Measurements from ENCODE around the gene B3GNT8.
"Not testable (repeated sequence)": the region's sequence is repeated elsewhere in the genome, so short reads cannot be mapped to it uniquely, and the experiment has no call there.

The B3GNT8 gene, protein sequence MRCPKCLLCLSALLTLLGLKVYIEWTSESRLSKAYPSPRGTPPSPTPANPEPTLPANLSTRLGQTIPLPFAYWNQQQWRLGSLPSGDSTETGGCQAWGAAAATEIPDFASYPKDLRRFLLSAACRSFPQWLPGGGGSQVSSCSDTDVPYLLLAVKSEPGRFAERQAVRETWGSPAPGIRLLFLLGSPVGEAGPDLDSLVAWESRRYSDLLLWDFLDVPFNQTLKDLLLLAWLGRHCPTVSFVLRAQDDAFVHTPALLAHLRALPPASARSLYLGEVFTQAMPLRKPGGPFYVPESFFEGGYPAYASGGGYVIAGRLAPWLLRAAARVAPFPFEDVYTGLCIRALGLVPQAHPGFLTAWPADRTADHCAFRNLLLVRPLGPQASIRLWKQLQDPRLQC

GRCh38 chr19:41426952-41427646 lies at the start of gene B3GNT8:
Gene B3GNT8 (minus strand): TSS chr19:41427374. CDS start chr19:41426778, 596 bp downstream.
- DNase-seq (ENCODE audit: low read depth), result peak; percentile 23

DNA sequence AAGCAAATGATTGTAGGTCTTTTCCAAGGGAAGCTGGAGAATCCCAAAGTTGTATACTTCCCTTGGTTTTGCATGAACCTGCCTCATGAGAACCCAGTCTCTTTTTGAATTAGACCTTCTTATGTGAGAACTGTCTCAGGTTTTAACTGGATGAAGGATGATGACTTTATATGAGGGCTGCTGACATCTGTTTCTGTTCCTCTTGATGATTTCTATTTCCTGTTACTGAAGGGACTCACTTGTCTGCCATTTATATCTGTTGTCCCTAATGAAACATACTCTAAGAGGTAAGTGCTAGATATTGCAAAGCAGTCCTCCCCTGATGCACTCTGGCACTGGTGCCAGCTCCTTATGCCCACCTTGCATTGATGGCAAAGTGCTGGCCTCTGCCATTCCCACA lies 49.4 kb upstream of the B3GNT8 start:
- DNase-seq (ENCODE audit: low read depth), result no peak

DNA sequence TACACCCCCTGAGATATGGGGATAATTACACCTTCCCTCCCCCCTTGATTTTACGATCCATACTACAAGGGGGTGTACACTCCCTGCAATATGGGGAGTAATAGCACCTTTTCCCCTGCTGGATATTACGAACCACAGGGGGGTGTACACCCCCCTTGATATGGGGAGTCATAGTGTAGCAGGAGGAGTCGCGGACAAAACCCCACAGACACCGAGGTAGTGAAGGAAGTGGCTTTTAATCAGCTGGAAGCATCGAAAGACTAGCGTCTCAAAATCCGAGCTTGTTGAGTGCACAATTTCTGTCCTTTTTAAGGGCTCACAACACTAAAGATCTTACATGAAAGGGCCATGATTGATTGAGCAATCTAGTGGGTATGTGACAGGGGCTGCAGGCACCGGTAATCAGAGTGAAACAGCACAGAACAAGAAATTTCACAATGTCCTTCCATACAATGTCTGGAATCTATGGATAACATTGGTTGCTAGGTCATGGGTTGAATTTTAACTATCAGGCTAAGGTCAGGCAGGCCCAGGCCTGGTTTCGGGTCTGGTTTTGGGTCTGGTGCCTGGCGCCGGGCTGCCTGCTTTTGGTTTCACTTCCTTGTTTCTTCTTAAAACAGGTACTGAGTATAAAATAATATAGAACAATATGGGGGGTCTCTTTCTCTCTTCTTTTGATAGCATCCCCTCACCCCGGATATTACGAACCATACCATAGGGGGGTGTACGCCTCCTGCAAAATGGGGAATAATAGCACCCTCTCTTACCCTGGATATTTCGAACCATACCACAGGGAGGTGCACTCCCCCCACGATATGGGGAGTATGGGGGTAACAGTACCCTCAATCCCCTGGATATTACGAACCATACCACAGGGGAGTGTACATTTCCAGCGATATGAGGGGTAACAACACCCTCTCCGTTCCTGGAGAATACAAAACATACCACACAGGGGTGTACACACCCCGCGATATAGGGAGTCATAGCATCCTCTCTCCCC lies 36.4 kb upstream of the B3GNT8 start:
- DNase-seq (ENCODE audit: low read depth), result not testable (repeated sequence)

- DNase-seq (ENCODE audit: low read depth), result no peak
Measured at GRCh38 chr19:41462497-41462896, 35.3 kb upstream of the B3GNT8 start.

- DNase-seq (ENCODE audit: low read depth), result no peak
Measured at GRCh38 chr19:41457241-41457640, 30.1 kb upstream of the B3GNT8 start.

DNA sequence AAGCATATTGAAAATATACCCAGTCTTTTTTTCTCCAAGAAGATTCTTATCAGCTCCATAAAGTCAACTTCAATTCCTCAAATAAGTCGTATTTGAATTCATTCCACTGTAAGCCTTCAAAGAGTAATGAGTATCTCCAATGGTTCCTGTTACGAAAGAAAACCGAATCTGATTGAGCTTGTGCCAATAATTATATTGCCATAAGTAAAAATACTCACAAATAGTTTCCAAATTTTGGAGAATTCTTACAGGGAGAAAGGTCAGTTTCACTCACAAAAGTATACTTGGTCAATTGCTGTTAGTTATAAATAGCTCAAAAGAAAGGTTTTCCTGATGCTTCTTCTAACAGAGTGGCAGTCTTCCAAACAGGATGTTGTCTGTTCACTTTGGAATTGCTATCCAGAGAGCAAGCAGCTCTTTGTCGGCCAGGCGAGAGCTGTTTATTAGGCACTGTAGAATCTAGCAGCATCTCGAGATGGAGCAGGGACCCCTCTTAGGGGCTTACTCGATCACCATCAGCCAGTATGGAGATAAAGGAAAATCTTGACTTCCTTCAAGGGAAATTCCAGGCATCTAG lies 29.3 kb upstream of the B3GNT8 start:
- DNase-seq (ENCODE audit: low read depth), result no peak

DNA sequence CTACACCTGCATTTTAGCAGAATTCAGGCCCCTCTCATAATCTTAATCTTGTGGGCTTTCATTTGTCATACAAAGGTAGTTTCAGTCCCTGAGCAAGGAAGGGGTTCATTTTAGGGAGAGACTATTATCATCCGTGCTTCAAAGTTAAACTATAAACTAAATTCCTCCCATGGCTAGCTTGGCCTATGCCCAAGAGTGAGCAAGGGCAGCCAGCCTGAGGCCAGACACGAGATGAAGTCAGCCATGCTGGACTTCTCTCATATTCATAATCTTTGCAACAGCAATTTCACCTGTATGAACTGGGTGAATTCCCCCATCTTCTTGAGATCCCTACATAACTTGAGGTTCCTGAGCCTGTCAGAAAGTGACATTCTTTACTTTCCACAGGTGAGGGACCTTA lies 28.8 kb upstream of the B3GNT8 start:
- no peak for DNase-seq (ENCODE audit: low read depth)

GRCh38 chr19:41452584-41453275 lies 25.6 kb upstream of the B3GNT8 start:
- DNase-seq (ENCODE audit: low read depth), result no peak

GRCh38 chr19:41449865-41450178 lies 22.6 kb upstream of the B3GNT8 start:
- DNase-seq (ENCODE audit: low read depth), result no peak

DNA sequence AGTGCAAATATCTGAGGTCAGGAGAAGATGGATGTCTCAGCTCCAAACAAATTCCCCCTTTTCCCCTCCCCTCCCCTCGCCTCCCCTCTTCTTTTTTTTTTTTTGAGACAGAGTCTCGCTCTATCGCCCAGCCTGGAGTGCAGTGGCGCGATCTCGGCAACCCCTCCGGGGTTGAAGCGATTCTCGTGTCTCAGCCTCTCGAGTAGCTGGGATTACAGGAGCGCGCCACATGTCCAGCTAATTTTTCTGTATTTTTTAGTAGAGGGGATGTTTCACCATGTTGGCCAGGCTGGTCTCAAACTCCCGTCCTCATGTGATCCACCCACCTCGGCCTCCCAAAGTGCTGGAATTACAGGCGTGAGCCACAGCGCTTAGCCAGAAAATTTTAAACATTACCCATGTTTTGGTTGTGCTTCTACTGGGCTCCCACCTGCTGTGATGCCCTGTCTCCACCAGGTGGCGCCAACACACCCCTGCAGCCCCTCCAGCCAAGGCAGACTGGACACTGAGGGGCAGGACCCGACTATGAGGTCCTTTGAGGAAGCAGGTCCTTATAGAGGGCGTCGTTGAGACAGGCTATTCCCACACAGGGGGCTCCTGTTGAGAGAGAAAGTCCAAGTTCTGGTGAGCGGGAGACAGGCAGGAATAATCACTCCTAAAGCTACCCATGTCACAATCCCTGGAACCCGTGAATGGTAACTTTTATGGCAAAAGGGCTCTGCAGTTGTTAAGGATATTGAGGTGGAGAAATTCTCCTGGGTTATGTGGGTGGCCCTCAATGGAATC lies 22.1 kb upstream of the B3GNT8 start:
- peak; percentile 58 for DNase-seq (ENCODE audit: low read depth)

DNA sequence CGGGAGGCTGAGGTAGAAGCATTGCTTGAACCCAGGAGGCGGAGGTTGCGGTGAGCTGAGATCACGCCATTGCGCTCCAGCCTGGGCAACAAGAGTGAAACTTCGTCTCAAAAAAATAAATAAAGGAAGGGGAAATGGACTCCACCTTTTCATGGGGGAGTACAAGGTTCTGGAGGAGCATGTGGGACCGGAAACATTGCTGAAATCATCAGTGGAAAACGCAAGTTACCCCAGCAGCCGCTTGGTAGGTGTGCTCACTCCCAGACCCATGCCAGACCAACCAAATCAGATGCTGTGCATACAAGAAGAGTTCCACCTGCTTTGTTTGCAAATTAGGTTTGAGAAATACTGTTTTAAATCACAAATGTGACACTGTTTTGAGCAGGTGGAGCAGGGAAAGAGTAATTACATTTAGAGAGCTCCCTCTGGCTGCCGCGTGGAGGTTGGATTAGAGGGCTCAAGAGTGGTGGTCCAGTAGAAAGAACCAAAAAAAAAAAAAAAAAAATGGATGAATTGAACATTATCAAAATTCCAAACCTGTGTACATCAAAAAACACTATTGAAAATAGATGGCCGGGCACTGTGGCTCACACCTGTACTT lies 20.7 kb upstream of the B3GNT8 start:
- DNase-seq (ENCODE audit: low read depth), result no peak

DNA sequence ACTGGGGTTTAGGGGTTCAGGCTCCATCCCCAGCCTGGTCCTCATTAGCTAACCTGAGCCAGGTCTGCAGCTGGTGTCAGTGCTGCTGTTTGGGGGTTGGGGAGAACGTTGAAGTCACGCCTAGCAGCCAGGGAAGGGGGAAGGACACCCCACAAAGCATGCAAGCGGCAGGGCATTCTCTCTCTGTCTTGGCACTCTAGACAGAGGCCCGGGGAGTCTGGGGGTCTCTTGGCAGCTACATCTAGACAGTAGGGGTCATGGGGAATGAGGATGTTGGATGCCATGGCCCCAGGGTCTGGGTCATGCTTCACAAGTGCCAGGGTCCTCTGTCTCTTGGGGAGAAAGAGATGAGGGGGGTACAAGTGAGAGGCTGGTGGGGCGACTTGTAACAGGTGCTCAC lies 18.4 kb upstream of the B3GNT8 start:
- DNase-seq (ENCODE audit: low read depth), result no peak

DNA sequence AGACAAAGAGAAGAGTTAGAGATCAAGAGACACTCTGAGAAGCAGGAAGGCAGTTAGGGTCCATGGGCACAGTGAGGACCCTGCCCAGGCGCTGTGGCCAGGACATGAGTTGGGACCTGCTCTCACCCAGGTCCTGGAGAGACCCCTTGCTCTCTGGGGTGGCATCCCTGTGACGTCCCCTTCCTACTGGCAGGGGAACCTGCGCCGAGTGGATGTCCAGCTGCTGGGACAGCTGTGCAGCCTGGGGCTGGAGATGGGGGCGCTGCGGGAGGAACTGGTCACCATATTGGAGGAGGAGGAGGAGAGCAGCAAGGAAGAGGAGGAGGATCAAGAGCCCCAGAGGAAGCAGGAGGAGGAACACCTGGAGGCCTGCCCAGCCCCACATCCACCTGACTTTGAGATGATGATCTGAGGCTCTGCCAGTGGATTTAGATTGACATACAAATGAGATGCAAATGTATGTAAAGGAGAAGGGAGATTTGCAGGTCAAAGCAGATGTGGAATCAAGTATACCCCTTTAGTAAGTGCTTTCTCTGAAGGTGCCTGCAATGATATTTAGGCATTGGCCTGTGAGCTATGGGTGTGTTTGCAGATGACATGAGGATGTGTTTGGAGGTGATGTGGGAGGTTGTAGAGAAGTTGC lies 16.8 kb upstream of the B3GNT8 start:
- no peak for DNase-seq (ENCODE audit: low read depth)

- no peak for DNase-seq (ENCODE audit: low read depth)
Measured at GRCh38 chr19:41442473-41443355, 15.5 kb upstream of the B3GNT8 start, which contains the start of gene ERICH4. Gene ERICH4 (plus strand): TSS chr19:41443156. CDS start chr19:41443170, 14 bp downstream.

DNA sequence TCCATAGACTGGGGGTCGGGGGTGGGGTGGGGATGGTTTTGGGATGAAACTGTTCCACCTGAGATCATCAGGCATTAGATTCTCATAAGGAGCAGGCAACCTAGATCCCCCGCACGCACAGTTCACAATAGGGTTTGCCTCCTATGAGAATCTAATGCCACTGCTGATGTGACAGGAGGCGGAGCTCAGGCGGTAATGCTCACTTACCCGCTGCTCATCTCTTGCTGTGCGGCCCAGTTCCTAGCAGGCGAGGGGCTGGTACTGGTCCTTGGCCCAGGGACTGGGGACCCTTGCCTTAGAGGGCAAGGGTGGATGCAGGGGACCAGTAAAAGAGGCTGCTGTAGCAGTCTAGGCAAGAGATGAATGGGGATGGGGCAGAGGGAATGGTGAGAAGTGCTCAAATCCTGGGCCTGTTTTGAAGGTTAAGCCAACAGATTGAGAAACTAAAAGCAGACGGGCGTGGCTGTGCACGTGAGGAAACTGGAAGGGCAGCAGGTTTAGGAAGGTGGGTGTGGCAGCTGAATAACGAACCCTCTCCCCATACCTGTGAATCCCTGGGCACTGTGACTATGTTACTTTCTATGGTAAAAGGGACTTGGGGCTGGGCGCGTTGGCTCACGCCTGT lies 14.3 kb upstream of the B3GNT8 start:
- no peak for DNase-seq (ENCODE audit: low read depth)

DNA sequence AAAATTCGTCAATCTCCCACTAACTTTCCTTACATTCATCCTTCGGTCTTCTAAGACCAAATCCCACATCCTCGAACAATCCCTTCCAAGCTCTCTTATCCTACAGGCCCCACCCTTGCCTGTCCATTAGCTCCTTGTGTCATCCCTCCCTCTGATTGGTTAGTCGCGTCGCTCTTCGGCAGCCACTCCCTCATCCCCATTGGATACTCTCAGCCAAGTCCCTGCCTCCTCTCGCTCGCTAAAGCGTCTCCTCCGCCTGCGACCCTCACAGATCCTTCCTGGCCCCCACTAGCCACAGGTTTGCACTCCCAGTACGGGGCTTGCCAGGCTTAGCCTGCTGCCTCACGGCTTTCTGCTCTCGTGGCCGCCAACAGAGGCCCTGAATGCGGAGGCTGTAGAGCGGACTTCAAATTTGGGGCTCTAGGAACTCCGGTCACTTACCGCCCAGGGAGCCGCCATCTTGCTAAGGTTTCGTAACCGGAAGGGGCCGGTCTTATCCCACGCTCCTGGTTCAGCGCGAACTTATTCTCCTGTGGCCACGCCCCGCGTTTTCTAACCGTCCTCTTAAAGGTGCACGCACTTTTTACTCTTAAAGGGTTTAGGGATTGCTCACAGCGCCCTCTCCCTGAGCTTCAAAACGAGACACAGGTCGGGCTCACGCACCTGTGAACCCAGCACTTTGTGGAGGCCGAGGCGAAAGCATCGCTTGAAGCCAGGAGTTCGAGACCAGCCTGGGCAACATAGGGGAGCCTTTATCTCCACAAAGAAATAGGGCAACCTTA lies 12.5 kb upstream of the B3GNT8 start, which contains the start of gene DMAC2:
Gene DMAC2, minus strand, starts transcription at position 472 of the 782 bp plus-strand sequence. Its CDS starts 13 bp downstream, at position 459.
- DNase-seq (ENCODE audit: low read depth), result peak; percentile 90

DNA sequence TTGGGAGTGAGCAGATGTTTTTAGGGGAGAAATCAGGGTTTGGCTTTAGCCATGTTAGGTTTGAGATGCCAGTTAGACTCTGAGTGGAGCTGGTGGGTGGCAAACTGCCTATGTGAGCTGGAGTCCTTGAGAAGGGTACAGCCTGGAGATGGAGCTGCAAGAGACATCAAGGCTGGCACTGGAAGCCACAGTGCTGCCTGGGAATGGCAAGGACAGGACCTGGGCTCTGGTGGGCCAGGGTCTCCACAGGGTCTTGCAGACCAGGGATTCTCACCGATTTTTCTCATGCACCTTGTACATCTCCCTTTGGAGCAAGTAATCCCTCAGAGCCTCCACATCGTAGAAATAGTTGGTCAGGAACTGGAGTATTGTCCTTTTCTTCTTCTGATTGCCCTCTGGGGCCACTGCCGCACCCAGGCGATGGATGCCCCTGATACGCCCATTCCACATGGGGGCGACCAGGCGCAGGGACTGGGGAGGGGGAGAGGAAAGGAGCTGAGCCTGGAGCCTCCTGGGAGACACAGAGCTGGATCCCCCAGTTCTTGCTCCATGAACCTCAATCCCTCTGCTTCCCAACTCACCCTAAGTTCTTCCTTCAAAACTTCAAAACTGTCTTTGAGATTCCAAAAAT lies 10.9 kb upstream of the B3GNT8 start:
- no peak for DNase-seq (ENCODE audit: low read depth)
